Hepatic stellate cell (primary cell): ENCODE data around the gene MORC2.

Source experiments
- DNase-seq: peaks from one replicate; pipeline ENCODE4 v3.0.0; 2011; ENCODE audit warnings: low spot score

The MORC2 gene

GRCh38 chr22:30968015-30968923 is at the start of gene MORC2:
TSS of gene MORC2 (minus strand) at chr22:30968774. CDS start at chr22:30967889, 885 bp downstream.
- no peak for DNase-seq

- no peak for DNase-seq
Measured at GRCh38 chr22:31005535-31005934, 37.0 kb upstream of the MORC2 start.

DNA sequence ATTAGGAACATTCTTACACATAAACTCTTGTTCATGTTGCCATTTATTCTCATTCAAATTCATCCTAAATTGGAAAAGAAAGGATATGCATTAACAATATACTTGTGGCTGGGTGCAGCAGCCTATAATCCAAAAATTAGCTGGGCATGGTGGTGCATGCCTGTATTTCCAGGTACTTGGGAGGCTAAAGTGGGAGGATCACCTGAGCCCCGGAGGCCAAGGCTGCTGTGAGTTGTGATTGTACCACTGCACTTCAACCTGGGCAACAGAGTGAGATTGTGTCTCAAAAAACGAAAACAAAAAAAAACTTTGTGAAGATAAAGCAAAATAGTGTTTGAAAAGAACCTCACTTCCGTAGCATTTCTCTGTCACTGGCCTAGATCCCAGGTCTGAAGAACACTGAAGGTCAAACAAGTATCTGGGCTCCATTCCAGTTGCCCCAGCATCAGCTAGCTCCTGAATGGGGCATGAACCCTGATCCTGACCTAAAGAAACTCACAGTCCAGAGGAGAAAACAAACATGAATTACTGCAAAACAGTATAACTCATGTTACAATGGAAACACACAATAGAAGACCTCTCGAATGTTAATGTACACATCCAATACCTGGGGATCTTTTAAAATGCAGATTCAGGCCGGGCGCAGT is 32.7 kb upstream of the MORC2 start:
- no peak for DNase-seq

DNA sequence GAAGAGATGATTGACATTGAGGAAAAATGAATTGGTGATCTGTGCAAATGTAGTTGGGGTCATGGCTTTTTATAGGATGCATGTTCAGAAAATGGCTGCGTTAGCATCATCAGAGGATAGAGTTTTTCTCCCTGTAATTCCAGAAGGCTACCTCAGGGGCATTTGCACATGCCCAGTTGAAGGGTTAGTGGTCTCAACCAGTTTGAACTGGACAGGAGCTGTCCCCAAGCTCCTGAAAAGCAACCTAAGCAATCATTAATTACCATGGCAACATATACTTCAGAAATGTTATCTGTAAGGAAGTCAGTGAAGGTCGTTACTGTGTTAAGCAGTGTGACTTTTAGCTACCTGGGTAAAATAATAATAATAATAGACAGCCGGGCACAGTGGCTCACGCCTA is 29.8 kb upstream of the MORC2 start:
- no peak for DNase-seq

DNA sequence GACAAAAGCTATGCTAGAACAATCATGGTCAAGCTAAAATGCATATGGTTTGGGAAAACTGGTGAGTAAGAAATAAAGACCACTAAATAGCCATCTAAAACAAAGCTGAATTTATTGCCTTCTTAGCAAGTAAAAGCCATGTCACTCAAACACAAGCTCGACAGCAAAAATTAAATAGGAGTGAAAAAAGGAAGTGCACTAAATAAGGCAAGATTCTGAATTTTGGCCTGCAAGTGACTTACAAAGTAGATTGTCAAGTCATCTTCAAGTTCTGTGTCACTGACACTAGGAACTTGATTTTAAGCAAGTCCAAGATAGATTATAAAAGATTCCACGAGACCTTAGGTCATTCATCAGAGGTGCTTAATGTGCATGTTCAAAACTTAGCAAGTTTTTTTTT is 27.9 kb upstream of the MORC2 start:
- no peak for DNase-seq

DNA sequence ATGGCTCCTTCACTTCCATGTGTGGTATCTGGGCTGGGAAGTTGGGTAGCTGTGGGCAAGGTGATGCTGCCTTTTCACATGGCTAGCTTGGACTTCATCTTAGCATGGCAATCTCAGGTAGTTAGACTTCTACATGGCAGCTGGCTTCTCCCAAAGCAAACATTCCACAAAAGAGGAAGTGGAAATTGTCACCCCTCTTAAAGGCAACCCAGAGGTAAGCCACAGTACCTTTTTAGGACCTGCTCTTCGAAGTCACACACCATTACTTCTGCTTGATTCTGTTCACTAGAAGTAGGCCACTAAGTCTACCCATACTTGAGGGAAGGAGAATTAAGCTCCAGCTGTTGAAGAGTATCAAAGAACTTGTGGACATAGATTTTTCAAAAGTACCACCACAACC is 26.4 kb upstream of the MORC2 start:
- no peak for DNase-seq

GRCh38 chr22:30992565-30992964 is 24.0 kb upstream of the MORC2 start:
- no peak for DNase-seq

GRCh38 chr22:30990690-30991089 is 22.1 kb upstream of the MORC2 start:
- no peak for DNase-seq

GRCh38 chr22:30989474-30989873 is 20.9 kb upstream of the MORC2 start:
- no peak for DNase-seq

- DNase-seq = no peak
Measured at GRCh38 chr22:30985561-30986208, 17.1 kb upstream of the MORC2 start.

DNA sequence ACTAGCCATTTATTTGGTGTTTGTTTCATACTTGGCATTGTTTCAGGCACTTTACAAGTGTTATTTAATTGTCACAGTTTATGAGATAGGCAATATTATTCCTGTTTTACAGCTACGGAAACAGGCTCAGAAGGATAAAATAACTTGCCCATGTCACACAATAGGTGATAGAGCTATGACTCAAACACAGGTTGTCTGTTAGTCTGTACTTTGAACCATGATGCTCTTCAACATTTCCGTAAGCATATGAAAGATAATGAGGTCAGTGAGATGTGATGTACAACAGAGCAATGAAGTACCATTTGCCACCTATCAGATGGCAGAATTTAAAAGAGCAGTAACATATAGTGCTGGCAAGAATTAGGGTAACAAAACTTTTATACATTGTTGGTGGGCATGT is 15.7 kb upstream of the MORC2 start:
- DNase-seq = no peak

- no peak for DNase-seq
Measured at GRCh38 chr22:30982512-30982911, 13.9 kb upstream of the MORC2 start.

- DNase-seq = no peak
Measured at GRCh38 chr22:30979932-30980331, 11.4 kb upstream of the MORC2 start.

- DNase-seq = no peak
Measured at GRCh38 chr22:30978304-30978962, 9.9 kb upstream of the MORC2 start.

DNA sequence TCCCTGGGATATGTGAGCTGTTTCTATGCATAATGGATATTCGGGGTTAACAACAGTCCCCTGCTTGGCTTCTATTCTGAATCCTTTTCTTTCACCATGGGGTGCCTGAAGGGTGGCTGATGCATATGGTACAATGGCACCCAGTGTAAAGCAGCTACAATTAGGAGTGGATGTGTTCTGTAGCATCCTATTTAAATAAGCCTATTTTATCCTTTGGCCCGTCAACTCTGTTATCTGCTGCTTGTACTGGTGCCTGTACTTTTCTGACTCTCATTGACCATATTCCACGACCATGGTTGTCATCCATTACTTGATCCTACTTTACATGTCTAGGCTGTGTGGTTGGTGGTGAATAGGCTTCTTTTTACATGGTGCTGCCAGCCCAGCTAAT is 1.8 kb upstream of the MORC2 start:
- no peak for DNase-seq

DNA sequence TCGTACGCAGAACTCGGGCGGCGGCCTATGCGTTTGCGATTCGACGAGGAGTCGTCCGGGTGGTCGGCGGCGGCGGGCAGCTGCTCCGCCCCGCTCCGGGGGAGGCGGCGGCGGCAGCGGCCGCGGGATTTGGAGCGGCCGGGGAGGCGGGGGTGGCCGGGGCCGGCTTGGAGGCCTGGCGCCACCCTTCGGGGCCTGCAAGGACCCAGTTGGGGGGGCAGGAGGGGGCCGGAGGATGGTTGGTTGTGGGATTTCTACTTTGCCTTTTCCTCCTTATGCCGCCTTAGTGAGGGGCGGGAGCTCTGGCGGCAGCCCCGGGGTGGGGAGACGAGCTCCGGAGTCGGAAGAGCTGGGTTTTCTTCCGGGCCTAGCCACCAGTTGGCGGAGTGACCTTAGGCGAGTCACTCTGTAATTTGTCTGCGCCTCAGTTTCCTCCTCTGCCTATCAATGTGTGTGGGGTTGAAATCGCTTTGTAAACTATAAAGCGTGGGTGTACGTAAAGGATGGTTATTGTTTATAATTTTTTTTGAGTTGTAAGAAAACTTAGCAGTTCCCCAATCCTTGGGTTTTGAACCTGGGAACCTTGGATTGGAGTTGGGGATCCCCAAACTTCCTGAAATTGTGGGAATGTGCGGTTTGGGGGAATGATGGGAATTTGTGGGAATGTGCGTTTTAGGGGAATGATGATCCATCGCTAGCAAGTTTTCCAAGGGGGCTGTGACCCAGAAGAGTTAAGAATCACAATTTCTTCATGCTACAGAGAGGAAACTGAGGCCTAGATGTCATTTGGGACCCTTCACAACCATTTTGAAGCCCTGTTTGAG is 1.2 kb upstream of the MORC2 start:
- DNase-seq = peak; percentile 49

GRCh38 chr22:30968924-30969531 is 454 bp upstream of the MORC2 start, which contains the start of gene TUG1:
TSS of gene TUG1 (plus strand) at chr22:30969265.
- peak; percentile 99 for DNase-seq

DNA sequence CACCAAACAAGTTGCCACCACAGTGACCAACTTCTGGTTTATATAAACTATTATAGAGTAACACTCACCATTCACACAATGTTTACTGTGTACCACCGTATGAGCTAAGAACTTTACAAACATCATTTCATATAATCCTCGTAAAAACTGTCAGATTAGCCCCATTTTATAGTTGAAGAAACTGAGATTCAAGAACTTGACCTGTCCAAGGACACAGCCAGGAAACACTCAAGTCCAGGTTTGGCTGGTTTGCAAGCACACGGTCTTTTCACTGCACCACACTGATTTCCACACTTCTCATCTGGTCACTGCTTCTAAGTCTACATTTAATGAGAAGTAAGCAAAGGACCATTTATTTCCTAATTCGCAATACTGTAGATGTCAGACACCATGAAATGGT is 3.7 kb downstream of the MORC2 start:
- DNase-seq = no peak

DNA sequence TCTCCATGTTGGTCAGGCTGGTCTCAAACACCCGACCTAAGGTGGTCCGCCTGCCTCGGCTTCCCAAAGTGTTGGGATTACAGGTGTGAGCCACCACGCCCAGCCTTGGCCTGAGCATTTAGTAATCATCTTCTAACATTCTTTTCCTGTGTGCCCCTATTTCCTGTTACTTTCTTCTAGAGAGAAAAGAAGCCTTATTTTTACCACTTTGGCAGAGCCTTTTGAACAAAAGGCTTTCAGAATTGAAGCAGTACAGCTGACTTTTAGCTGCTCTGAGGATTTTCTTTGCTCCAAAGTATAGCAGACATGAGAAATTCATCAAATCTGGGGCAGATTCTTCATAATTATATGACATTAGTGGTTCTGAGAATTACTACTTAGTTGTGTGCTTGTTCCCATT is 13.4 kb downstream of the MORC2 start:
- DNase-seq = no peak

GRCh38 chr22:30953206-30953605 is 15.4 kb downstream of the MORC2 start:
- DNase-seq = no peak
